ENCODE measurements around the gene TAB2. TPM values are rescaled to one million over a fixed set of nuclear protein-coding genes. Genes with fewer than 3 reads are reported as not detected.

Gene TAB2
- total and polyA plus RNA-seq, 2 experiments from 2014 or later = 19.8 to 59.2 TPM

- TF ChIP-seq, protein P1, sequence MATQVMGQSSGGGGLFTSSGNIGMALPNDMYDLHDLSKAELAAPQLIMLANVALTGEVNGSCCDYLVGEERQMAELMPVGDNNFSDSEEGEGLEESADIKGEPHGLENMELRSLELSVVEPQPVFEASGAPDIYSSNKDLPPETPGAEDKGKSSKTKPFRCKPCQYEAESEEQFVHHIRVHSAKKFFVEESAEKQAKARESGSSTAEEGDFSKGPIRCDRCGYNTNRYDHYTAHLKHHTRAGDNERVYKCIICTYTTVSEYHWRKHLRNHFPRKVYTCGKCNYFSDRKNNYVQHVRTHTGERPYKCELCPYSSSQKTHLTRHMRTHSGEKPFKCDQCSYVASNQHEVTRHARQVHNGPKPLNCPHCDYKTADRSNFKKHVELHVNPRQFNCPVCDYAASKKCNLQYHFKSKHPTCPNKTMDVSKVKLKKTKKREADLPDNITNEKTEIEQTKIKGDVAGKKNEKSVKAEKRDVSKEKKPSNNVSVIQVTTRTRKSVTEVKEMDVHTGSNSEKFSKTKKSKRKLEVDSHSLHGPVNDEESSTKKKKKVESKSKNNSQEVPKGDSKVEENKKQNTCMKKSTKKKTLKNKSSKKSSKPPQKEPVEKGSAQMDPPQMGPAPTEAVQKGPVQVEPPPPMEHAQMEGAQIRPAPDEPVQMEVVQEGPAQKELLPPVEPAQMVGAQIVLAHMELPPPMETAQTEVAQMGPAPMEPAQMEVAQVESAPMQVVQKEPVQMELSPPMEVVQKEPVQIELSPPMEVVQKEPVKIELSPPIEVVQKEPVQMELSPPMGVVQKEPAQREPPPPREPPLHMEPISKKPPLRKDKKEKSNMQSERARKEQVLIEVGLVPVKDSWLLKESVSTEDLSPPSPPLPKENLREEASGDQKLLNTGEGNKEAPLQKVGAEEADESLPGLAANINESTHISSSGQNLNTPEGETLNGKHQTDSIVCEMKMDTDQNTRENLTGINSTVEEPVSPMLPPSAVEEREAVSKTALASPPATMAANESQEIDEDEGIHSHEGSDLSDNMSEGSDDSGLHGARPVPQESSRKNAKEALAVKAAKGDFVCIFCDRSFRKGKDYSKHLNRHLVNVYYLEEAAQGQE (IDR thresholded peaks at IDR 0.05; ENCODE audit: unreplicated experiment) = no peak
- TF ChIP-seq ZNF462 (CRISPR knock-in tag; IDR thresholded peaks at IDR 0.05) = no peak
These were observed 96.5 kb downstream of the TAB2 start (continued) for GRCh38 chr6:149414009-149414408.

DNA sequence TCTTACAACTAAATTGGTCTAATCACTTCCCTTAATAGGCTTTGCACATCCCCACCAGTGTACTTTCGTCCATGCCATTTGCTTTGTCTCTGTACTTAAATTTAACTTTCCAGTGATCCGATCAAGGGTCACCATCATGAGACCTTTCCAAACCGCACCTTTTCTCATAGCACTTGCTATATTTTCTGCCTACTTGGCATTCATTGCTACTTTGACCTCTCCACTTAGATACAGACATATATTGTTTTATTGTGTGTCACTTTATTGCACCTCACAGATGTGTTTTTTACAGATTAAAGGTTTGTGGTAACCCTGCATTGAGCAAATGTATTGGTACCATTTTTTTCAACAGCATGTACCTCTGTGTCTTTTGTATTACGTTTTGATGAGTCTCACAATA lies 97.3 kb downstream of the TAB2 start:
- H3K4me3 ChIP-seq = no peak overlapping the region
- ATAC-seq (no peak), DNase-seq (ENCODE audit: low spot score) (no peak)
- no peaks in the 10 kb centered on the region for H3F3A ChIP-seq (replicated peaks; ENCODE audit: low read depth)
- H3K27me3 ChIP-seq (ENCODE audit: insufficient read depth) = no peaks in the 10 kb centered on the region
- Mint-ChIP-seq H3K27me3 (ENCODE audit: insufficient read depth, low read depth, poor library complexity) (peaks cover 4% of the 10 kb centered on the region), H3K4me3 (no peak overlapping the region), H3K9me3 (no peaks in the 10 kb centered on the region; the same call in 2 of the 3 replicates), H3K36me3 (ENCODE audit: low read depth) (peaks cover 3% of the 10 kb centered on the region; the same call in 1 of the 3 replicates), H3K27ac (no peak overlapping the region), H3K4me1 (no peaks in the 10 kb centered on the region)
- no peaks in the 10 kb centered on the region; the same call in 1 of the 2 replicates for H3K36me3 ChIP-seq (ENCODE audit: insufficient read depth)
- no peaks in the 10 kb centered on the region for H3K4me1 ChIP-seq (ENCODE audit: insufficient read depth)
- no peak overlapping the region for H3K4me2 ChIP-seq
- H3K9me2 ChIP-seq (ENCODE audit: insufficient read depth) = no peaks in the 10 kb centered on the region
- no peaks in the 10 kb centered on the region for H4K20me1 ChIP-seq (replicated peaks; ENCODE audit: insufficient read depth)
- H3K27ac ChIP-seq (ENCODE audit: low read depth) = no peak overlapping the region
- no peak overlapping the region for H2AFZ ChIP-seq
- no peaks in the 10 kb centered on the region for H3K79me2 ChIP-seq (replicated peaks; ENCODE audit: insufficient read depth)
- no peak for TF ChIP-seq ZNF331 (CRISPR knock-in tag; IDR thresholded peaks at IDR 0.05; ENCODE audit: low read depth)
- no peak for TF ChIP-seq CTCF (conservative IDR thresholded peaks at IDR 0.05; ENCODE audit: low read depth in 2 of 2)
- TF ChIP-seq EZH2 (IDR thresholded peaks at IDR 0.05; ENCODE audit: low read depth, unreplicated experiment) = no peak
